GM19025 (cell line): ENCODE results near the gene SDF2.
"Not testable (repeated sequence)": the region's sequence is repeated elsewhere in the genome, so short reads cannot be mapped to it uniquely, and the experiment has no call there.

ENCODE experiments used
- ATAC-seq: cut with Tn5 transposase; IDR thresholded peaks from one replicate; pipeline ENCODE4 v1.9.1; 2021; ENCODE audit warnings: mild to moderate bottlenecking, low read depth, moderate library complexity; ENCODE audit not compliant: unreplicated experiment

Gene SDF2

GRCh38 chr17:28685366-28685765, 23.7 kb upstream of the SDF2 start:
- no peak for ATAC-seq

- no peak for ATAC-seq
These were observed 23.3 kb upstream of the SDF2 start for GRCh38 chr17:28684963-28685362.

- ATAC-seq, result no peak
These were observed 20.9 kb upstream of the SDF2 start for GRCh38 chr17:28682655-28683054.

- ATAC-seq, result no peak
These were observed 14.3 kb upstream of the SDF2 start for GRCh38 chr17:28675980-28676379.

- no peak for ATAC-seq
These were observed 13.8 kb upstream of the SDF2 start for GRCh38 chr17:28675490-28675889.

GRCh38 chr17:28669918-28670317, 8.2 kb upstream of the SDF2 start:
- no peak for ATAC-seq

GRCh38 chr17:28667870-28668269, 6.2 kb upstream of the SDF2 start:
- no peak for ATAC-seq

GRCh38 chr17:28665994-28666393, 4.3 kb upstream of the SDF2 start:
- ATAC-seq, result no peak

- no peak for ATAC-seq
These were observed 2.0 kb upstream of the SDF2 start for GRCh38 chr17:28663723-28664122.

- ATAC-seq, result no peak
These were observed 772 bp upstream of the SDF2 start for GRCh38 chr17:28662527-28662829.

- ATAC-seq, result not testable (repeated sequence)
These were observed 2.2 kb downstream of the SDF2 start for GRCh38 chr17:28659497-28659881.

GRCh38 chr17:28658766-28659496, 2.8 kb downstream of the SDF2 start:
- not testable (repeated sequence) for ATAC-seq

GRCh38 chr17:28658342-28658741, 3.4 kb downstream of the SDF2 start:
- ATAC-seq, result not testable (repeated sequence)

GRCh38 chr17:28657756-28658155, 4.0 kb downstream of the SDF2 start:
- ATAC-seq, result no peak

- ATAC-seq, result no peak
These were observed 6.5 kb downstream of the SDF2 start for GRCh38 chr17:28655160-28655559.

- ATAC-seq, result no peak
These were observed 13.0 kb downstream of the SDF2 start for GRCh38 chr17:28648698-28649097.

- no peak for ATAC-seq
These were observed 15.5 kb downstream of the SDF2 start for GRCh38 chr17:28646039-28646754.

- no peak for ATAC-seq
These were observed 16.1 kb downstream of the SDF2 start for GRCh38 chr17:28645576-28645939.

- peak; percentile 93 for ATAC-seq
These were observed 16.7 kb downstream of the SDF2 start, which contains the start of gene BLTP2 for GRCh38 chr17:28644787-28645575. TSS of gene BLTP2 (minus strand) at chr17:28645158. CDS start at chr17:28645056, 102 bp downstream.

- no peak for ATAC-seq
These were observed 17.5 kb downstream of the SDF2 start for GRCh38 chr17:28643983-28644786.

GRCh38 chr17:28641579-28641978, 20.1 kb downstream of the SDF2 start:
- no peak for ATAC-seq
